GM12873 (cell line): ENCODE measurements around the gene RSU1.

Source experiments
- TF ChIP-seq, protein P1 (sequence below): IDR thresholded peaks from 2 replicates; pipeline ENCODE4 v1.5.1; 2012; ENCODE audit warnings: low read depth, mild to moderate bottlenecking, moderate library complexity, low read length, control low read depth; ENCODE audit not compliant: insufficient read depth; ENCODE audit errors: missing control alignments

RSU1 gene

DNA sequence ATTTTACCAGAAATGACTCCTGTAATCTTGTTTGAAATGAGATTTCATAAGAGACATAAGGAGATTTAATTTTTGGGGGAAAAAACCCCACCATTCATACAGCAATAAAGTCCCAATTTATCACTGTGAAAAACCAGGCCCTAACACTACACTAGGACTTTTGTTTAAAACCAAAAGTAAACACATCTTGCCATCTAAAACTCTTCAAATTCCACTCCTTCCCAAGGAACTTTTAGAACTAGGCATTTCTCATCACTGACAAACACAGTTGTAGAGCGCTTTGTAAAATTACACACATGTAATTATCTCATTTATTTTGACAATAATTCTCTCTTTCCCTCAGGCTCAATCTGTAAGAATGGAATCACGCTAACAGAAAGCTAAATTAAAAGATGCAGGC, 167.5 kb downstream of the RSU1 start:
- TF ChIP-seq, protein P1, sequence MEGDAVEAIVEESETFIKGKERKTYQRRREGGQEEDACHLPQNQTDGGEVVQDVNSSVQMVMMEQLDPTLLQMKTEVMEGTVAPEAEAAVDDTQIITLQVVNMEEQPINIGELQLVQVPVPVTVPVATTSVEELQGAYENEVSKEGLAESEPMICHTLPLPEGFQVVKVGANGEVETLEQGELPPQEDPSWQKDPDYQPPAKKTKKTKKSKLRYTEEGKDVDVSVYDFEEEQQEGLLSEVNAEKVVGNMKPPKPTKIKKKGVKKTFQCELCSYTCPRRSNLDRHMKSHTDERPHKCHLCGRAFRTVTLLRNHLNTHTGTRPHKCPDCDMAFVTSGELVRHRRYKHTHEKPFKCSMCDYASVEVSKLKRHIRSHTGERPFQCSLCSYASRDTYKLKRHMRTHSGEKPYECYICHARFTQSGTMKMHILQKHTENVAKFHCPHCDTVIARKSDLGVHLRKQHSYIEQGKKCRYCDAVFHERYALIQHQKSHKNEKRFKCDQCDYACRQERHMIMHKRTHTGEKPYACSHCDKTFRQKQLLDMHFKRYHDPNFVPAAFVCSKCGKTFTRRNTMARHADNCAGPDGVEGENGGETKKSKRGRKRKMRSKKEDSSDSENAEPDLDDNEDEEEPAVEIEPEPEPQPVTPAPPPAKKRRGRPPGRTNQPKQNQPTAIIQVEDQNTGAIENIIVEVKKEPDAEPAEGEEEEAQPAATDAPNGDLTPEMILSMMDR: no peak

DNA sequence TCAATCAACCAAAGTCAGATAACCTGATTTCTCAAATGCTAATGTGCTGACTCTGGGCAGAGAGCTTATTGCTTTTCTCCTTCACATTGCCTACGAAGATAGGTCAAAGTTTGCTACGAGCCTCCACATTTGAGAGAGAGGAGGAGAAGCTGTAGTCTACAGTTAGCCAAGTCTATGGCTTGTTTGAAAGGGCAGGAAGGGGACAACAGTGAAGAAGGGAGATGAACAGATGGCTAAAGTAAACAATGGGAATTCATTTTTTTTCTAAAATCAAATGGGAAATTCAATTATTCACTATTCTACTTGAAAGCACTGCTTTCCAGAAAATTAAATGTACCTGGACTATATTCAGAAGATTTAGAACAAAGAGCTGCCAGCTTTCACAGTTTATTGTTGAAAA, 168.9 kb downstream of the RSU1 start:
- TF ChIP-seq, protein P1: no peak

DNA sequence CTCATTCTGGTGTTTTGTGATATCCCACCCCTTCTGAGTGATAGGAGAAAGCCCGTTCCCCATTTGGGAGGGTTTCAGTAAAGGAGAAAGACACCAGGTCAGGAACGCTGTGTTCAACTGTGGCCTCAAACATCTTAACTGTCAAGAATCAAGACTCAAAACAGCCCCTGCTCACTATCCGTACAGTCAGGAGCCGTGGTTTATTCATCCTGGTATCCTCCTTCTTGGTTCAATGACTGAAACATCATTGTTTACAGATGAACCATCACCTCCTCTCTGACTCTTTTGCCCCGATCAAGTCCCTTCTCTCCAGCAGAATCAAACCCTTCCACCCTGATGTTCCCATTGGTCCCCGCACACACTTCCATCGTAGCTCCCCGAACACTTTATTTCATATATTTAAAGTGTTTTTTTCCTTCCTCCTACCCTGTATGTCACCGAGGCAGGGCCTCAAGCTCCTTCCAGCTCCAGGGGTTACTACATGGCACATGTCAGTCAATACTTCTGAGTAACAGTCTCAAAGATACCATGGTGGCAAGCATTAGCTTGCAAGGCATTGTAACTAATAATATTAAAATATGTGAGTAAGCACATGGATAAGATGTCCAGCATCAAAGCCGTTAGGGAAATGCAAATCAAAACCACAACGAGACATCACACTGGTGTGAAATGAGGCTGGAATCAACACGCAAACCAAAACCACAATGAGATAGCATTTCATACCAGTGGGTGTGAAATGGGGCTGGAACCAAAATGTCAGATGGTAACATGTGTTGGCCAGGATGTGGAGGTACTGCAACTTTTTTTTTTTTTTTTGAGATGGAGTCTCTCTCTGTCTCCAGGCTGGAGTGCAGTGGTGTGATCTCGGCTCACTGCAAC, 170.8 kb downstream of the RSU1 start:
- TF ChIP-seq, protein P1: no peak

DNA sequence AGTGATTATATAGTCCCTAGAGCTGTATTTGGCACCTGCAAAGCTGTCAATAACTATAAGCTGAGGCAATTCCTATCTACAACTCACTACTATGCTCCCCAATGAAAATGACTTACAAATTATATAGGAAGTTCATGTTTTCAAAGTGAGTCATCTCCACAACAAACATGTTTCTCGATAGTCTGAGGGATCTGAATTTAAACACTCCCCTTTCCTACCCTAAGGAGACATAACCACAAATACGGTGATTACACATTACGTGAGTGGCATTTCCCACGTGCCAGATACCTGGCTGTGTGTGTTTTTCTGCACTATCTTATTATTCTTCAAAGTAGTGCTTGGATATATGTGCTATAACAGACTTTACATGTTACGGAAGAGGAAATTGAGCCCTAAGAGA, 173.1 kb downstream of the RSU1 start:
- TF ChIP-seq, protein P1: no peak

DNA sequence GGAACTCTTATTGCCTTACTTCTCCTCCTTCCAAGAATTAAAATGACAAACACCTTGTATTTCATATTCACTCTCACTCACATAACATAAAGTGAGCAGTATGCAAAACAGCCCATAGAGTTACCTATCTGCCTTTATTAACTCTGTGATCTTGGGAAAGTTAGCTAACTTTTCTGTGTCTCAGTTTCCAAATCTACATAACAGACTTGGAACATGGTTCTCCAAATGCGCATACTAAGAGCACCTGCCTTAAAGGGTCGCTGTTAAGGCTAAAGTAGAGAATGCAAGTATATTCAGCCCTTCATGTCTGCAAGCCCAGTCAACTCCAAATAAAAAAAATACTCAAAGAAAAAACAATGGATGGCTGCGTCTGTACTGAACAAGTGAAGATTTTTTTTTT, 173.7 kb downstream of the RSU1 start:
- TF ChIP-seq, protein P1: no peak

DNA sequence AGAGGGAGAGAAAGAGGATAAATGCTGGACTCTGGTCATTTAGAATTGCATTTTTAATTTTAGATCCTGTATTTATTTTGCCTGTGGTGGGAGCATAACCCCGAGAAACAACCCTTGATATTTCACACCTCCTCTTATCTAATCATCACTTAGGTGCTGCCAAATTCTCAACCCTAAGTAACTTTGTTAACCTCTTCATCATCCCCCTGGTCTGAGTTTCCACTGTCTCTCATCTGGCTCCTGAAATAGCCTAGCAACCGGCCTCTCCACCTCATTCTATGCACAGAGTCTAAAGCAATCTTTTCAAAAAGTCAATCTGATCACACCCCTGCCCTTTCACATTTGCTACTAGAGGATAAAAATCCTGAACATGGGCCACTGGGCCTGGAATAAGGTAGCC, 177.1 kb downstream of the RSU1 start:
- TF ChIP-seq, protein P1: no peak

DNA sequence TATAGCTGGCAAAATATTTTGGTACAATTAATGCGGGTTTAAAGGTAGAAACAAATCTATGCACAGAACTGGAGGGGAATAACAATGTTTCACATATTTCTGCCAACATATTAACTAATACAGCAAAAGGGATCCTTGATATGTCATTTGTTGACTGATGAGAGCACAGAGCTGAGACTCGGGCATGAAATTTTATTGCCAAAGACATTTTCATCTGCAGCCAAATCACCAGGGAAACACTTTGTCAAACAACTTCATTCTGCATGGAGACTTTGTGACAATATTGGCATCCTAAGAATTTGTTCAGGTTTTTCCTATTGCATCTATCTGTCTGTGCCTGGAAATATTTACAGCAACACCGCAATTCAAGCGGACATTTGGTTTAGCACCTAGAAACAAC, 177.8 kb downstream of the RSU1 start:
- TF ChIP-seq, protein P1: no peak
